OCI-LY3 (cell line): ENCODE data around the gene FAM209B.

Experiments
- EZH2phosphoT487 ChIP-seq: fragments of 200-600 bp; shearing (Covaris generic); IDR thresholded peaks from 2 replicates; pipeline ENCODE4 v1.6.1; 2018; ENCODE audit warnings: antibody characterized with exemption, mixed run types, low read depth
- TF ChIP-seq, protein P1 (sequence below): fragments of 200-600, 300-600 bp; sonication (generic); IDR thresholded peaks from 2 replicates; pipeline ENCODE4 v1.5.1; 2014; ENCODE audit warnings: antibody characterized with exemption, low read length, low read depth

DNA sequence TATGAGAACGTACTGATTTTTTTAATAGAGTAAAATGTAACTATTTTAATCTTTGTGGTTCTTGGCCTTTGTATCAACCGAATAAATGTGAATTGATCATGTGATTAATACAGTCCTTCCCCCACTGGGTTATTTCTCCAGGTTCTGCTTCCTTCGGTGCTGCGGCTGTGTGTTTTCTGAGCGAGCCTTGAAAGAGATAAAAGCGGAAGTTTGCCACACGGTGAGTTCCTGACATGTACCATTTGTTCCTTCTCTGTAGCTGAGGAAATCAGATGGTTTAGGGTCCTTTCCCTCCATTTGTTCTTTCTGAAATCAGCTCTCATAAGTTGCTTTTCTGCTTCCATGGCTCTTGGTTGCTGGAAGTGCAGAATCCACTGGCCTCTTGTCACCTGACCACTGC, 49.1 kb upstream of the FAM209B start:
- TF ChIP-seq, protein P1, sequence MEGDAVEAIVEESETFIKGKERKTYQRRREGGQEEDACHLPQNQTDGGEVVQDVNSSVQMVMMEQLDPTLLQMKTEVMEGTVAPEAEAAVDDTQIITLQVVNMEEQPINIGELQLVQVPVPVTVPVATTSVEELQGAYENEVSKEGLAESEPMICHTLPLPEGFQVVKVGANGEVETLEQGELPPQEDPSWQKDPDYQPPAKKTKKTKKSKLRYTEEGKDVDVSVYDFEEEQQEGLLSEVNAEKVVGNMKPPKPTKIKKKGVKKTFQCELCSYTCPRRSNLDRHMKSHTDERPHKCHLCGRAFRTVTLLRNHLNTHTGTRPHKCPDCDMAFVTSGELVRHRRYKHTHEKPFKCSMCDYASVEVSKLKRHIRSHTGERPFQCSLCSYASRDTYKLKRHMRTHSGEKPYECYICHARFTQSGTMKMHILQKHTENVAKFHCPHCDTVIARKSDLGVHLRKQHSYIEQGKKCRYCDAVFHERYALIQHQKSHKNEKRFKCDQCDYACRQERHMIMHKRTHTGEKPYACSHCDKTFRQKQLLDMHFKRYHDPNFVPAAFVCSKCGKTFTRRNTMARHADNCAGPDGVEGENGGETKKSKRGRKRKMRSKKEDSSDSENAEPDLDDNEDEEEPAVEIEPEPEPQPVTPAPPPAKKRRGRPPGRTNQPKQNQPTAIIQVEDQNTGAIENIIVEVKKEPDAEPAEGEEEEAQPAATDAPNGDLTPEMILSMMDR = no peak
- no peak for TF ChIP-seq EZH2phosphoT487
